GM12878 (cell line): ENCODE data around the gene TTC8. TPM values are rescaled to one million over a fixed set of nuclear protein-coding genes. Genes with fewer than 3 reads are reported as not detected.

Source experiments
- ATAC-seq: fragments of 200-7000 bp; cut with Tn5 transposase; 3 replicates; pipeline ENCODE4 v1.9.1; 2020; ENCODE audit warnings: mild to moderate bottlenecking, moderate library complexity
- BruUV-seq: library from RNA; stranded (reverse); fragments of 400-500 nt; replicated peaks from 2 replicates; lab custom pipeline; 2021; lab: Mats Ljungman, UMichigan
- CTCF ChIA-PET: fragments of 300-600 bp; sonication (Branson Sonifier 250); formaldehyde crosslinking; extraction: SDS; loops from one replicate; lab custom pipeline; 2021; ENCODE audit warnings: inconsistent platforms; lab: Yijun Ruan, JAX
- POLR2A ChIA-PET: fragments of 350-600 bp; formaldehyde crosslinking; extraction: SDS; loops from one replicate; lab custom pipeline; 2021; ENCODE audit warnings: inconsistent platforms; lab: Charles Lee
- RAD21 ChIA-PET: fragments of 300-600 bp; sonication (Branson Sonifier 250); formaldehyde crosslinking; loops from one replicate; lab custom pipeline; 2023; ENCODE audit warnings: antibody characterized with exemption; ENCODE audit not compliant: unreplicated experiment; lab: Charles Lee
- SMC1A ChIA-PET: fragments of 300-600 bp; sonication (Branson Sonifier 250); formaldehyde crosslinking; loops from one replicate; lab custom pipeline; 2023; ENCODE audit not compliant: unreplicated experiment, uncharacterized antibody; lab: Charles Lee
- DNase-seq: peaks from one replicate; pipeline ENCODE4 v3.0.0-alpha.2; 2011; ENCODE audit warnings: low read depth, low spot score
- FAIRE-seq: peaks from 3 replicates; lab custom pipeline; 2011; peaks lifted over from hg19 to GRCh38; lab: Jason Lieb, UNC
- H2AFZ ChIP-seq: 2 replicates; pipeline ENCODE4 v1.6.0; 2011; ENCODE audit warnings: low read depth, low read length, control low read depth; ENCODE audit not compliant: control insufficient read depth
- H3K27ac ChIP-seq: 2 replicates; pipeline ENCODE4 v1.5.1; 2011; ENCODE audit warnings: control low read depth; ENCODE audit not compliant: control insufficient read depth, insufficient read depth
- H3K27me3 ChIP-seq, 2 experiments: replicated peaks in 1 of 2; 2 replicates each; pipeline versions ENCODE4 v1.6.0 to v1.6.1; 2011; ENCODE audit warnings: low read length in 1 of 2; ENCODE audit not compliant: control insufficient read depth in 2 of 2, insufficient read depth in 2 of 2
- H3K36me3 ChIP-seq, 2 experiments: 2 replicates each; pipeline ENCODE4 v1.5.1; 2011; ENCODE audit warnings: low read length in 1 of 2; ENCODE audit not compliant: control insufficient read depth in 2 of 2, insufficient read depth in 2 of 2
- H3K4me1 ChIP-seq: 2 replicates; pipeline ENCODE4 v1.6.1; 2011; ENCODE audit warnings: mild to moderate bottlenecking, low read length, moderate library complexity, mixed read lengths; ENCODE audit not compliant: control insufficient read depth, insufficient read depth
- H3K4me2 ChIP-seq: 2 replicates; pipeline ENCODE4 v1.6.0; 2011; ENCODE audit warnings: control low read depth; ENCODE audit not compliant: control insufficient read depth, insufficient read depth
- H3K4me3 ChIP-seq: fragments of 200-600 bp; sonication (generic); 2 replicates; pipeline ENCODE4 v1.5.1; 2016
- H3K79me2 ChIP-seq: 2 replicates; pipeline ENCODE4 v1.6.0; 2011; ENCODE audit warnings: low read length; ENCODE audit not compliant: control insufficient read depth, insufficient read depth
- H3K9ac ChIP-seq: 2 replicates; pipeline ENCODE4 v1.8.0; 2011; ENCODE audit warnings: low read length, control low read depth, mixed read lengths; ENCODE audit not compliant: control insufficient read depth, insufficient read depth
- H3K9me3 ChIP-seq: replicated peaks from 3 replicates; pipeline ENCODE4 v1.5.1; 2011; ENCODE audit warnings: mild to moderate bottlenecking, low read length; ENCODE audit not compliant: control insufficient read depth, insufficient read depth
- H4K20me1 ChIP-seq: 2 replicates; pipeline ENCODE4 v1.6.0; 2011; ENCODE audit not compliant: control insufficient read depth, insufficient read depth
- CEBPB ChIP-seq, 2 experiments: fragments of 150-350 bp in 1 of 2; IDR thresholded peaks; 2 replicates each; pipeline ENCODE4 v1.6.1; 2012 to 2014; ENCODE audit warnings: low read depth in 2 of 2, low read length in 2 of 2, borderline replicate concordance in 1 of 2, inconsistent platforms in 1 of 2
- CHD4 ChIP-seq: fragments of 200-600 bp; sonication (generic); IDR thresholded peaks from 2 replicates; pipeline ENCODE4 v1.6.1; 2016; ENCODE audit warnings: mild to moderate bottlenecking
- CREB1 ChIP-seq: IDR thresholded peaks from 2 replicates; pipeline ENCODE4 v1.6.1; 2012; ENCODE audit warnings: low read depth, mild to moderate bottlenecking, inconsistent platforms
- KLF5 ChIP-seq: fragments of 450-650 bp; IDR thresholded peaks from 2 replicates; pipeline ENCODE4 v1.6.1; 2014; ENCODE audit warnings: mild to moderate bottlenecking; ENCODE audit not compliant: partially characterized antibody
- MEF2B ChIP-seq: fragments of 450-650 bp; IDR thresholded peaks from 2 replicates; pipeline ENCODE4 v1.6.1; 2018; ENCODE audit warnings: mild to moderate bottlenecking, moderate library complexity; ENCODE audit not compliant: partially characterized antibody, poor library complexity, severe bottlenecking
- TARDBP ChIP-seq: IDR thresholded peaks from 2 replicates; pipeline ENCODE4 v1.6.1; 2016; ENCODE audit warnings: borderline replicate concordance
- WRNIP1 ChIP-seq: IDR thresholded peaks from 2 replicates; pipeline ENCODE4 v1.6.1; 2011; ENCODE audit warnings: low read depth, low read length, improper control_type of control experiment, borderline replicate concordance
- WGBS: methylation state at CpG from one replicate; pipeline ENCODE4 v1.1.6; 2016; ENCODE audit warnings: low lambda C conversion rate; ENCODE audit not compliant: insufficient replicate concordance, insufficient coverage; ENCODE audit errors: missing lambda C conversion rate; 5-methylcytosine and 5-hydroxymethylcytosine counted together
- in situ Hi-C: fragments of 300-500 bp; cut with MboI; formaldehyde crosslinking; loops from 9 replicates; pipeline ENCODE4 v1.14.3; 2018; ENCODE audit warnings: mixed read lengths
- intact Hi-C: fragments of 100-400 bp; cut with micrococcal nuclease; formaldehyde crosslinking; loops from one replicate; pipeline ENCODE4 v1.14.2; 2022; ENCODE audit not compliant: unreplicated experiment
- polyA plus RNA-seq, 11 experiments: library from polyadenylated mRNA; depleted of rRNA in 4 of 11; unstranded in 6 of 11; stranded (reverse) in 5 of 11; fragments of >200 nt; fragmentation: Nextera tagmentation in 4 of 11; fragmentation: Illumina TruSeq in 1 of 11; extraction: Ambion mirVana in 4 of 11; extraction: Trizol in 1 of 11; gene quantifications; 1 replicate in 1 of 11; 2 replicates in 10 of 11; pipeline versions ENCODE4 v1.2.1 to v1.2.3, GENCODE V29; 2011 to 2016; ENCODE audit warnings: inconsistent platforms in 2 of 11, missing spikeins in 2 of 11, low read depth in 1 of 11
- total RNA-seq, 4 experiments: library from RNA; depleted of rRNA in 3 of 4; stranded (reverse); fragments of >200 nt in 3 of 4; fragmentation: Illumina TruSeq in 1 of 4; extraction: Trizol in 1 of 4; gene quantifications; 2 replicates each; pipeline versions ENCODE4 v1.2.1 to v1.2.3, GENCODE V29; 2013 to 2021
- TF ChIP-seq, protein P1 (sequence below): IDR thresholded peaks from 2 replicates; pipeline ENCODE4 v1.6.1; 2011; ENCODE audit warnings: borderline replicate concordance, low read depth, mild to moderate bottlenecking, moderate library complexity, low read length; ENCODE audit not compliant: insufficient read depth, poor library complexity, severe bottlenecking
- TF ChIP-seq, protein P2 (sequence below): fragments of 450-650 bp; IDR thresholded peaks from 2 replicates; pipeline ENCODE4 v1.6.1; 2017; ENCODE audit warnings: mild to moderate bottlenecking, low read depth, inconsistent platforms; ENCODE audit not compliant: poor library complexity, severe bottlenecking

TTC8 gene
- total and polyA plus RNA-seq, 10 of the 15 experiments (the other 5 are each of a cell fraction or from before 2014, with no cell fraction given): 1.5 to 4.6 (median 2.5) TPM

DNA sequence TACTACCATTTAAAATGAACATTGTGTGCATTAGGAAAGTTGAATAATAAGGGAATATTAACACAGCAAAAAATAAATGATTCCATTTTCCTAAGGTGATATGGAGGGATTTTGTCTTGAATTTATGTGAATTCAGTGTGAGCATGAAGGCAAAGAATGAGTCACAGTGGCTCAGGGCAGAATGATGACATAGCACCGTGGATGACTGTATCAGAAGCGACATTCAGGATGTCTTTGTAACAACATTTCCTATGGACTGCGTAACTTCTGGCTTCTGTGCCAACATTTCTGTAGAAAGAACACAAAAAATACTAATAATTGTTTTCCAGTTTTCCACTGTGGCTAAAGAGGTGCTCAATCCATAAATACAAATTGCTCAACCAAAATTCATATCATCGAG lies 54.6 kb downstream of the TTC8 start:
- ChIA-PET POLR2A (no interaction called here), CTCF (no interaction called here)
- Histone ChIP-seq H3K27me3 (no peaks in the 10 kb centered on the region), H3K4me1 (no peaks in the 10 kb centered on the region), H3K4me3 (no peak overlapping the region), H3K9ac (no peak overlapping the region), H3K36me3 (no peaks in the 10 kb centered on the region), H2AFZ (no peak overlapping the region), H3K9me3 (no peaks in the 10 kb centered on the region; the same call in 1 of the 3 replicates), H3K4me2 (no peak overlapping the region), H4K20me1 (no peaks in the 10 kb centered on the region)
- FAIRE-seq (no peak), ATAC-seq (no peak)
- intact Hi-C loops (no loop called here), in situ Hi-C loops (no loop called here)
- no TSS peak for BruUV-seq
- 93% methylated on average over 4 of the region's 4 CpGs for WGBS
- no peak for TF ChIP-seq CREB1
- TF ChIP-seq, all 136 proteins: peak for 0
- no peak for DNase-seq
- Histone ChIP-seq H3K79me2 (no peaks in the 10 kb centered on the region), H3K27ac (no peak overlapping the region)
- ChIA-PET RAD21 (no interaction called here), SMC1A (interaction anchor here (3.3 kb wide), 1 partner anchor 11 kb away, joined by 10 read pairs; no protein-coding TSS in a partner anchor)

DNA sequence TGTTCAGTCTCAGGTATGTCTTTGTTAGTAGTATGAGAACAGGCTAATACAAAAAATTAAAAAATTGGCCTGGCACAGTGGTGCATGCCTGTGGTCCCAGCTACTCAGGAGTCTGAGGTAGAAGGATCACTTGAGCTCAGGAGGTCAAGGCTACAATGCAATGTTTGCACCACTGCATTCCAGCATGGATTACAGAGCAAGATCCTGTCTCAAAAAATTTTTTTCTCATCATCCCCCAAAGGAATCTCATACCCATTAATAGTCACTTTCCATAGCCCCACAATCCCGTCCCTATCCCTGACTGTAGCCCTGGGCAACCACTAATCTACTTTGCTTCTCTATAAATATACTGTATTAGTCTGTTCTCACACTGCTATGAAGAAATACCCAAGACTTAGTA lies 57.8 kb downstream of the TTC8 start:
- no peak overlapping the region for H3K4me3 ChIP-seq
- no peak overlapping the region for H2AFZ ChIP-seq
- ATAC-seq: no peak
- H3K9ac ChIP-seq: no peak overlapping the region
- intact Hi-C loops: no loop called here
- SMC1A ChIA-PET: no interaction called here
- H3K79me2 ChIP-seq: no peaks in the 10 kb centered on the region
- no peaks in the 10 kb centered on the region for H3K27me3 ChIP-seq
- no peaks in the 10 kb centered on the region for H3K4me1 ChIP-seq
- POLR2A ChIA-PET: no interaction called here
- RAD21 ChIA-PET: no interaction called here
- H3K4me2 ChIP-seq: no peak overlapping the region
- peak; percentile 47 for FAIRE-seq
- in situ Hi-C loops: no loop called here
- no peaks in the 10 kb centered on the region; the same call in 1 of the 3 replicates for H3K9me3 ChIP-seq
- no TSS peak for BruUV-seq
- H3K36me3 ChIP-seq: no peaks in the 10 kb centered on the region
- DNase-seq: no peak
- TF ChIP-seq, protein P1, sequence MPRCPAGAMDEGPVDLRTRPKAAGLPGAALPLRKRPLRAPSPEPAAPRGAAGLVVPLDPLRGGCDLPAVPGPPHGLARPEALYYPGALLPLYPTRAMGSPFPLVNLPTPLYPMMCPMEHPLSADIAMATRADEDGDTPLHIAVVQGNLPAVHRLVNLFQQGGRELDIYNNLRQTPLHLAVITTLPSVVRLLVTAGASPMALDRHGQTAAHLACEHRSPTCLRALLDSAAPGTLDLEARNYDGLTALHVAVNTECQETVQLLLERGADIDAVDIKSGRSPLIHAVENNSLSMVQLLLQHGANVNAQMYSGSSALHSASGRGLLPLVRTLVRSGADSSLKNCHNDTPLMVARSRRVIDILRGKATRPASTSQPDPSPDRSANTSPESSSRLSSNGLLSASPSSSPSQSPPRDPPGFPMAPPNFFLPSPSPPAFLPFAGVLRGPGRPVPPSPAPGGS: no peak
- TF ChIP-seq MEF2B (no peak), TARDBP (no peak), KLF5 (no peak), CEBPB (IDR thresholded peaks at IDR 0.05; ENCODE audit: borderline replicate concordance in 1 of 2, low read depth in 2 of 2, low read length in 2 of 2) (no peak), WRNIP1 (no peak), CHD4 (no peak)
- TF ChIP-seq, protein P2, sequence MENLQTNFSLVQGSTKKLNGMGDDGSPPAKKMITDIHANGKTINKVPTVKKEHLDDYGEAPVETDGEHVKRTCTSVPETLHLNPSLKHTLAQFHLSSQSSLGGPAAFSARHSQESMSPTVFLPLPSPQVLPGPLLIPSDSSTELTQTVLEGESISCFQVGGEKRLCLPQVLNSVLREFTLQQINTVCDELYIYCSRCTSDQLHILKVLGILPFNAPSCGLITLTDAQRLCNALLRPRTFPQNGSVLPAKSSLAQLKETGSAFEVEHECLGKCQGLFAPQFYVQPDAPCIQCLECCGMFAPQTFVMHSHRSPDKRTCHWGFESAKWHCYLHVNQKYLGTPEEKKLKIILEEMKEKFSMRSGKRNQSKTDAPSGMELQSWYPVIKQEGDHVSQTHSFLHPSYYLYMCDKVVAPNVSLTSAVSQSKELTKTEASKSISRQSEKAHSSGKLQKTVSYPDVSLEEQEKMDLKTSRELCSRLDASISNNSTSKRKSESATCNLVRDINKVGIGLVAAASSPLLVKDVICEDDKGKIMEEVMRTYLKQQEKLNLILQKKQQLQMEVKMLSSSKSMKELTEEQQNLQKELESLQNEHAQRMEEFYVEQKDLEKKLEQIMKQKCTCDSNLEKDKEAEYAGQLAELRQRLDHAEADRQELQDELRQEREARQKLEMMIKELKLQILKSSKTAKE: no peak
- no peak overlapping the region for H3K27ac ChIP-seq
- CTCF ChIA-PET: no interaction called here
- 0% methylated on average over 1 of the region's 1 CpG for WGBS
- no peaks in the 10 kb centered on the region for H4K20me1 ChIP-seq
